C4-2B (cell line): ENCODE measurements around the gene SLC11A1.

Experiments used
- CTCF ChIP-seq: fragments of 450-650 bp; conservative IDR thresholded peaks from 2 replicates; pipeline ENCODE4 v1.5.1; 2017; ENCODE audit warnings: mild to moderate bottlenecking
- ZFX ChIP-seq: fragments of 450-650 bp; IDR thresholded peaks from 2 replicates; pipeline ENCODE4 v1.6.1; 2017

GRCh38 chr2:218363736-218364135 lies 18.3 kb upstream of the SLC11A1 start:
- TF ChIP-seq CTCF: no peak
- TF ChIP-seq ZFX: no peak
